ENCODE measurements around the gene IPO13. TPM values are rescaled to one million over a fixed set of nuclear protein-coding genes. Genes with fewer than 3 reads are reported as not detected.
A peak's percentile ranks its signal among the peaks of the same experiment; 100 is the strongest.

The IPO13 gene
- total RNA-seq, 4 donors from 2014 or later, result 22.7 to 64.9 (median 36.5) TPM

DNA sequence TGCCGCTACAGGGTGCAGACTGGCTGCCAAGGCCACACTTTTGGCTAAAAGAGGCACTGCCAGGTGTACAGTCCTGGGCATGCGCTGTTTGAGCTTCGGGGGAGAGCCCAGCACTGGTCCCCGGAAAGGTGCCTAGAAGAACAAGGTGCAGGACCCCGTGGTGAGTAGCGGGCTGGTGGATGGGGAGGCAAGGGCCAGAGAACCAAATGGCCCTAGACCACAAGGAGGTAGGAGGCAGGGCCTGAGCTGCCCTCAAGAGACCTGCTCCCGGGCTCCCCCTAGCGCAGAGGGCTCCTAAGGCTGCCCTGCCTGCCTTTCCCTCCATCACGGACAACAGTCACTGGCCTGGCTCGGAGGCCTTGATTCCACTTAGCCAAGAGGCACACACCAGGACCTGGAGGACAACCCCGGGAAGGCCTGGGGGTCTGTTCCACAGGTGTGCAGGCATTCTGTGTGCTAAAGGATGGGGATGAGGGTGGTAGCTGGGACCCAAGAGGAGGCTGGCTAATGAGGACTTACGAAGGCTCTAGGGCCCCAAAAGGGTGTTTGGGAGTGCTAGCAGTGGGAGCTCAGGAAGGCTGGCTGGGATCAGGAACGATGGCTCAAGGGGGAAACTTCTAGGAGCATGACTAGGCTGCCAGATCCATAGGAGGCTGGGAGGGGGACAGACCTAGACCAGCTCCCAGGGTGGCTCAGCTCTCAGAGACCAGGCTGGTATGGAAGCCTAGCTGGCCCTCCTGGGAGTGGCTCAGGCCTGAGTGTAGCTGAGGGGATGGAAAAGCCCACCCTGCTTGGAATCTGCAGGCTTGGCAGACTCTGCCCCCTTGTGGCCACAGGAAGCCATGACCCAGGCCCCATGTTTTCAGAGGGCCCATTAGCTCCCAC lies 12.4 kb upstream of the IPO13 start:
- peak; percentile 82 for DNase-seq
- H3K36me3 ChIP-seq, result no peaks in the 10 kb centered on the region
- TF ChIP-seq EP300 (IDR thresholded peaks at IDR 0.05; ENCODE audit: low read depth) (no peak), CTCF (IDR thresholded peaks at IDR 0.05) (peak; percentile 85 to 92 (median 88))
- H3K4me3 ChIP-seq, result peak overlapping the region in 2 of 4 donors; percentile 24 to 26
- H3K27ac ChIP-seq, result peak overlapping the region in 2 of 4 donors; percentile 80 to 84
- peaks cover 13% of the 10 kb centered on the region for H3K27me3 ChIP-seq
- in situ Hi-C loops (cut with MboI; ENCODE audit: low pct_ligation_motif_present in 1 of 4, low pct_unique_long_range_greater_than_20kb in 1 of 4, low sequenced_read_pairs in 3 of 4) (loop anchor here (5.0 to 25.0 kb wide), 5 partner anchors 160 to 397 kb away; partner anchors contain the start of gene PTPRF (in 1 of the 4)), intact Hi-C loops (cut with DNase I; ENCODE audit: low total_unique reads) (no loop called here)
- H3K4me1 ChIP-seq, result peaks cover 19 to 39% (median 32%) of the 10 kb centered on the region in 4 donors
- no peaks in the 10 kb centered on the region for H3K9me3 ChIP-seq
- 27% methylated on average over 13 of the region's 13 CpGs; no CpG with 5 or more reads in 1 of the 2 donors for WGBS, 2 donors (ENCODE audit: low coverage in 1 of 2)

DNA sequence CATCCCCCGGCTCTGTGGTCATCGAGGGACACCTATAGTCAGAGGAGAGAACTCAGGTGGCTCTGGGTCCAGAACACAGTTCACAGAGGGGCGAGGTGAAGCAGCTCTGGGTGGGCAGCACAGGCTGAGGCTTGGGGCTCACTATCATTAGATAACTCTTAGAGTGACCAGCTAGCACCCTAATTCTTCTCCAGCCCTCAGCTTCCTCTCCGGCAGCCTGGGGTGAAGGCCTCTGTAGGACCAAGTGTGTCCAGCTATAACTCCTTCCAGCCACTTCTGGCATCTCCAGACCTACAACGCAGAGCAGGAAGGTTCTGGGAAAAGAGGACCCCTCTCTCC lies 11.8 kb upstream of the IPO13 start:
- no peak overlapping the region for H3K4me3 ChIP-seq
- H3K9me3 ChIP-seq, result no peaks in the 10 kb centered on the region
- peaks cover 19 to 39% (median 32%) of the 10 kb centered on the region in 4 donors for H3K4me1 ChIP-seq
- H3K36me3 ChIP-seq, result no peaks in the 10 kb centered on the region
- intact Hi-C loops (cut with DNase I; ENCODE audit: low total_unique reads) (no loop called here), in situ Hi-C loops (cut with MboI; ENCODE audit: low pct_ligation_motif_present in 1 of 4, low pct_unique_long_range_greater_than_20kb in 1 of 4, low sequenced_read_pairs in 3 of 4) (loop anchor here (5.0 to 25.0 kb wide), 5 partner anchors 160 to 398 kb away; partner anchors contain the start of gene PTPRF (in 1 of the 4))
- H3K27me3 ChIP-seq, result peaks cover 13% of the 10 kb centered on the region
- no peak for DNase-seq
- 48% methylated on average over 5 of the region's 5 CpGs; no CpG with 5 or more reads in 1 of the 2 donors for WGBS, 2 donors (ENCODE audit: low coverage in 1 of 2)
- peak overlapping the region in 3 of 4 donors; percentile 80 to 84 (median 80) for H3K27ac ChIP-seq
- TF ChIP-seq CTCF (IDR thresholded peaks at IDR 0.05) (no peak), POLR2AphosphoS5 (IDR thresholded peaks at IDR 0.05) (no peak), EP300 (IDR thresholded peaks at IDR 0.05; ENCODE audit: low read depth) (no peak), POLR2A (IDR thresholded peaks at IDR 0.05) (no peak)

DNA sequence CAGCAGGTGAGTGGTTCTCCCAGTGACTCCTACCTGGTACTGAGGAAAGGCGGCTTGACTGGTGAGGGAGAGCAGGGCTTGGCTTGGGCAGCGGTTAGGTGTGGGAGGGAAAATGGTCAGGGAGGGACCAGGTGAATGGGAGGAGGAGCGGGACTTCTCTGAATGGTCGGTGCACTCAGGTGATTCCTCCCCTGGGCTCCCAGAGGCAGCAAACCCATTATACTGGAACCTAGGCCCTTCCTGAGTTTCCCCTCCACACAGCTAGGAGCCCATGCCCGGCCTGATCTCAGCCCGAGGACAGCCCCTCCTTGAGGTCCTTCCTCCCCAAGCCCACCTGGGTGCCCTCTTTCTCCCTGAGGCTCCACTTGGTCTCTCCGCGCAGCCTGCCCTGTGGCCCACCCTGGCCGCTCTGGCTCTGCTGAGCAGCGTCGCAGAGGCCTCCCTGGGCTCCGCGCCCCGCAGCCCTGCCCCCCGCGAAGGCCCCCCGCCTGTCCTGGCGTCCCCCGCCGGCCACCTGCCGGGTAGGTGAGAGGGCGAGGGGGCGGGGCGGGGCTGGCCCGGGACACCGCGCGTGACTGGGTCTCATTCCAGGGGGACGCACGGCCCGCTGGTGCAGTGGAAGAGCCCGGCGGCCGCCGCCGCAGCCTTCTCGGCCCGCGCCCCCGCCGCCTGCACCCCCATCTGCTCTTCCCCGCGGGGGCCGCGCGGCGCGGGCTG lies 10.9 kb upstream of the IPO13 start:
- peak; percentile 75 for DNase-seq
- in situ Hi-C loops (cut with MboI; ENCODE audit: low pct_ligation_motif_present in 1 of 4, low pct_unique_long_range_greater_than_20kb in 1 of 4, low sequenced_read_pairs in 3 of 4), result loop anchor here in 3 of 4 donors (10.0 to 25.0 kb wide), 4 partner anchors 161 to 399 kb away; partner anchors contain the start of gene PTPRF (in 1 of the 3)
- peak overlapping the region in 3 of 4 donors; percentile 80 to 84 (median 80) for H3K27ac ChIP-seq

More for the DNA sequence above, 10.9 kb upstream of the IPO13 start:
- Histone ChIP-seq H3K4me3 (peak overlapping the region; percentile 40 to 70 (median 51)), H3K27me3 (peaks cover 13% of the 10 kb centered on the region), H3K4me1 (peaks cover 19 to 39% (median 32%) of the 10 kb centered on the region in 4 donors), H3K9me3 (no peaks in the 10 kb centered on the region), H3K36me3 (no peaks in the 10 kb centered on the region)
- intact Hi-C loops (cut with DNase I; ENCODE audit: low total_unique reads), result no loop called here
- TF ChIP-seq EP300 (IDR thresholded peaks at IDR 0.05; ENCODE audit: low read depth), result no peak
- TF ChIP-seq POLR2A (IDR thresholded peaks at IDR 0.05), result peak; percentile 59
- TF ChIP-seq CTCF (IDR thresholded peaks at IDR 0.05), result no peak
- TF ChIP-seq POLR2AphosphoS5 (IDR thresholded peaks at IDR 0.05), result peak; percentile 20 to 64 (median 51)
- 30% methylated on average over 18 of the region's 48 CpGs; no CpG with 5 or more reads in 1 of the 2 donors for WGBS, 2 donors (ENCODE audit: low coverage in 1 of 2)

Measured in transverse colon (tissue), 4 donors.